GM12873 (cell line): ENCODE data around the gene NFASC.

ENCODE experiments used
- TF ChIP-seq, protein P1 (sequence below): IDR thresholded peaks from 2 replicates; pipeline ENCODE4 v1.5.1; 2012; ENCODE audit warnings: low read depth, mild to moderate bottlenecking, moderate library complexity, low read length, control low read depth; ENCODE audit not compliant: insufficient read depth; ENCODE audit errors: missing control alignments

The NFASC gene

DNA sequence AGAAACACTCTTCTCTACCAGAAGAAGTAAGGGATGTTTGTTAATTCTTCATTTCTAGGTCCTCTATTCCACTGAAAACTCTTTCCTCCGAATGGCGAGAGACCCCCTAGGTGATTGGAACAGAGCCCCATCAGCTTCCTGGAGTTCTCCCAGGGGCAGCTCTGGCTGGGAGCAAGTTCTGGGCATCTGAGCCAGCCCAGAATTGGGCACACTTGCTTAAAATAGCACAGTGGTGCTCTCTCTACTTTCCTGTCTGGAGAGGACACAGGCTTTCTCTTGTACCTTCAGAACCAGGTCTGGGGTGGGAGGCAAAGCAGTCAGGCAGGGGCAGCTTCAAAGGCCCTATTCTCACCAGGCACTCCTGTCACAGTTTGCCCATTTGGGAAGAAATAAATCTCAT, 89.2 kb downstream of the NFASC start:
- TF ChIP-seq, protein P1, sequence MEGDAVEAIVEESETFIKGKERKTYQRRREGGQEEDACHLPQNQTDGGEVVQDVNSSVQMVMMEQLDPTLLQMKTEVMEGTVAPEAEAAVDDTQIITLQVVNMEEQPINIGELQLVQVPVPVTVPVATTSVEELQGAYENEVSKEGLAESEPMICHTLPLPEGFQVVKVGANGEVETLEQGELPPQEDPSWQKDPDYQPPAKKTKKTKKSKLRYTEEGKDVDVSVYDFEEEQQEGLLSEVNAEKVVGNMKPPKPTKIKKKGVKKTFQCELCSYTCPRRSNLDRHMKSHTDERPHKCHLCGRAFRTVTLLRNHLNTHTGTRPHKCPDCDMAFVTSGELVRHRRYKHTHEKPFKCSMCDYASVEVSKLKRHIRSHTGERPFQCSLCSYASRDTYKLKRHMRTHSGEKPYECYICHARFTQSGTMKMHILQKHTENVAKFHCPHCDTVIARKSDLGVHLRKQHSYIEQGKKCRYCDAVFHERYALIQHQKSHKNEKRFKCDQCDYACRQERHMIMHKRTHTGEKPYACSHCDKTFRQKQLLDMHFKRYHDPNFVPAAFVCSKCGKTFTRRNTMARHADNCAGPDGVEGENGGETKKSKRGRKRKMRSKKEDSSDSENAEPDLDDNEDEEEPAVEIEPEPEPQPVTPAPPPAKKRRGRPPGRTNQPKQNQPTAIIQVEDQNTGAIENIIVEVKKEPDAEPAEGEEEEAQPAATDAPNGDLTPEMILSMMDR = no peak

DNA sequence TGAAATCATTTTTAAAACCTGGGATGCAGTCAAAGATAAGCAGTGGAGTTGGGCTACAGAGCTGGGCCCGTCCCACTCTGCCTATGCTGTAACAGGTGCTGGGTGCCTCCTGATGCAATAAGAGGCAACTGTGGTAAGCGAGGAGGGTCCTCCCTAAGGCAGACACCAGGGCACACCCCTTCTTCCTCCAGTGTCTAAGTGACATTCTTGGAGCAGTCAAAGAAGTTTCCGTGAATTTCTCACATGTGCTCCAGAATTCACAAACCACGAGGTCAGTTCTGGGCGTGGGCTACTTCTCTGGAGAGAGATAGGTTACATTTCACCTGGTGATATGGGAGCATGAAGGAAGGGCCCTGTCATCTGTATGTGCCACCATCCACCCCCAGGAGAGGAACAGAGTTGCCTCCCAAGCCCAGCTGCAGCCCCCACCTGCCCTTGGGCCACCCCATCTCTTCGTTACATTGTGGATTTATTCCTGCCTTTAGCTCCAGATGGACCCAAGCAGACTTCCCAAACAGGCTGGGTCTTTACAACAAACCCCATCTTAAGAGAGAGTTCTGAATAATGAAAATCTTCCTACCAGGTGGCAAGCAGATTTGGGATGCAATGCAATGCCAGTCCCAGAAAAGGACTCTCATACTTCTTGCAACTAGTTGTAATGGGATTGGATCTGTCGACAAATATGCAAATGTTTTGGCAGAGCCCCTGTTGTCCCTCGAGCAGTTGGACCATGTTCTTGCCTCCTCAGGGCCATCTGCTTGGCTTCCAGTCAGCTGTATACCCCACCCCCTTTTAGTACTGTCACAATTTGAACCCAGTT, 89.9 kb downstream of the NFASC start:
- TF ChIP-seq, protein P1 = no peak

DNA sequence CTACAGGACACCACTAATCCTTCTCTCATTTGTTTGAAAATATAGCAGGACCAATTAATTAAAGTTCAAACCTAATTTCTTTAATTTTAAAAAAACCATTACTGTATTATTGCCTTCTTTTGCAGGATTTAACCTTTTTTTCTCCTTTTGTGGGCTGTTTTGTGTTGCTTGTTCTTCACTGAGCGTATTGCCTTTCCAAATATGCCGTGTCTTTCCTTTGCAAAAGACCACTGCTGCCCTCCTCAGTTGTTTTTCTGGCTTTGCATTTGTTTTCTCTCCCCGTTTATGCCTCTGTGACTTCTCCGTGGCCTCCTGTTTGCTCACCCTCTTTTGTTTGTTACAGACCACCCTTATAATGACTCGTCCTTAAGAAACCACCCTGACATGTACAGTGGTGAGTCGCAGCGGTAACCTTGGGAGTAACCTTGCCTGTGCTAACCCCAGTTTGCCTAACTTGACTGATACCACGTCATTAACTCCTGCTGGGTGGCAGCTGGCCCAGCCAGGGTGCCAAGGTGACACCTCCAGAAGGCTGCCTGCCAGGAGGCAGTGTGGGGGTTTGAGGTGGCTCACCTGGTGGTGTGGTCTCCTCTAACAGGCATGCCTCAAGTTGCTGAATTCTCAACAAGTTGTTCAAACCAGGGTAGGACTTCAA, 91.2 kb downstream of the NFASC start:
- TF ChIP-seq, protein P1 = peak; percentile 4

DNA sequence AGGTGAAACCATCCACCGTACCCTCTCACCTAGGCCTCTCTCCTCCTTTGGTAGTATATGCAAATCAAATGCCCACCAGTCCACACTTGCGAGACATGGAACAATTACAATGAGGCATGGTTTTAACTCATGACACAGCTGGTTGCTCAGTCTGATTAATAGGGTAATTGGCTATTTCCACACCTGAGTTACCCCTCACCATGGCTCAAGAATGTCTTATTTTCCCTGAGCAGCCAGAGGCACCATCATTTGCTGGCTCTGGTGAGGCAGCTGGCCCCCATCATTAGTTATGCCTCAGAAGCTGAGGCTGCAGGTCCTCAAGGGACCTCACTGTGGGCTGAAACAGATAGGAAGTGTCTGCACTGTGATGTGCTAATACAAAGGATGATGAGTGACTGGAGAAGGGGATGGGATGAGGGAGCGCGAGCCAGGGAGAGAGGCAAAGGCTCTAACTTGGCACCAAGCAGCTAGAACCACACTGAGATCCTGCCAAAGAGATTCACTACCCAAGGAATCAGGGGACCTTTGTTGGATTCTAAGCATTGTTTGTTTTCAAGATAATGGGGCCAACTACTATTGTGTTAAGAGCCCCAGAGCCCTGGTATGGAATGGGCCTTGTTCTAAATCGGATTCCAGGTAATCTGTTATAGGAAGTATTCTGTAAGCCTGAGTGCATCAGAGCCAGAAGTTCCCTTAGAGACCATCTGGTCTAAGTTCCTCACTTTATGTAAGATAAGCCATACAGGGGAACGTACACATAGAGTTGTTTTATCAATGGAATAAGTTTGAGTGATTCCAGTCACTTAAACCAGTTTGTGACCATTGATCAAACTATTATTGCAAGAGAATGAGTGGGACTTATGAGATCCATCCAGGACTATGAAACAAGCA, 92.3 kb downstream of the NFASC start:
- TF ChIP-seq, protein P1 = no peak

DNA sequence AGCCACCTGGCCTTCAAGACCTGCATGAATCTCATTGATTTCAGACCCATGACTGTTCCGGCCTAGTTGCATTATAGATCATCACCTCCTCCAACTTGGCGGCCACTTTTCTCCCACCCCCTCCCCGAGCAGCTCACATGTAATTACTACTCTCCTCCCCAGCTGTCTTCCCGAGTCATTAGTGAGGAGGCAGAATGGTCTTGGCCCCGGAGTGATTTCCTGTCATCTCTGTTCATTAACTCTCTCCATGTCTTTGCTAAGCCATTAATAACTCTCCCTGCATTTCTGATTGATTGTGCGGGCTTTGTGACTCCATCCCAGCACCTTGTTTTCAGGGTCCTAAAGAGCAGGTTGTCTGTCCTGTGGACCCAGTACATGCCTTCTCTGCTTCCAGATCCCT, 96.8 kb downstream of the NFASC start:
- TF ChIP-seq, protein P1 = no peak

DNA sequence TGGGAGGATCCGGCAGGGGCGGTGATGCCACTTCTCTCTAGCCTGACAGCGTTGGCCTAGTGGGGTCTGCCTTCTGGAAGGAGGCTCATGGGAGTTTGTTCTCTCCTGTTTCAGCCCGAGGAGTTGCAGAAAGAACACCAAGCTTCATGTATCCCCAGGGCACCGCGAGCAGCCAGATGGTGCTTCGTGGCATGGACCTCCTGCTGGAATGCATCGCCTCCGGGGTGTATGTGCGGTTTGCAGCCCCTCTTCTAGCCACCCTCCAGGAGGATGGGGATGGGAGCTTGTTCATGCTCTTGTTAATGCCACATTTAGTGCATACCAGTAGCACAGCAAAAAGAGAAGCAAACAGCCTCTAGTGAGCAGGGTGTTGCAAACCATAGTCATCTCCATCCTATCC, 97.5 kb downstream of the NFASC start:
- TF ChIP-seq, protein P1 = no peak

DNA sequence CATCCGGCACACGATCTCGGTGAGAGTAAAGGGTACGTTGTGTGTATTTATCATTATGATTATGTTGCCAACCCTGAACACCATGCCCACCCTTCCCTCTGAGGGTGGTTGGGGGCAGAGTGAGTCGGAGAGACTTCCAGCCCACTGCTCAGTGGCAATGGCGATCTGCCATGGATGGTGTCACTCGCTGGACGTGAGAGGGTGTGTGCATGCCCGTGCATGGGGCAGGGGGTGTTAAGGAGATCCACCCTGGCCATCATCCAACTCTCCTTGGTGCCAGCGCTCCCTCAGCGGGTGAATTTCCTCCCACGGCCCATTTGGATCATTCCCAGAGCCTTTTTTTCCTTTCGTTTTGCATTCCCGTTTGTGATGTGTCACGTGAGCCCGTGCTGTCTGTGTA, 98.3 kb downstream of the NFASC start:
- TF ChIP-seq, protein P1 = no peak
